AG08396 (cell line): ENCODE results near the gene KRT84.

Source experiments
- DNase-seq: peaks from one replicate; pipeline ENCODE4 v3.0.0; 2012; ENCODE audit warnings: low spot score, mixed read lengths

The KRT84 gene

DNA sequence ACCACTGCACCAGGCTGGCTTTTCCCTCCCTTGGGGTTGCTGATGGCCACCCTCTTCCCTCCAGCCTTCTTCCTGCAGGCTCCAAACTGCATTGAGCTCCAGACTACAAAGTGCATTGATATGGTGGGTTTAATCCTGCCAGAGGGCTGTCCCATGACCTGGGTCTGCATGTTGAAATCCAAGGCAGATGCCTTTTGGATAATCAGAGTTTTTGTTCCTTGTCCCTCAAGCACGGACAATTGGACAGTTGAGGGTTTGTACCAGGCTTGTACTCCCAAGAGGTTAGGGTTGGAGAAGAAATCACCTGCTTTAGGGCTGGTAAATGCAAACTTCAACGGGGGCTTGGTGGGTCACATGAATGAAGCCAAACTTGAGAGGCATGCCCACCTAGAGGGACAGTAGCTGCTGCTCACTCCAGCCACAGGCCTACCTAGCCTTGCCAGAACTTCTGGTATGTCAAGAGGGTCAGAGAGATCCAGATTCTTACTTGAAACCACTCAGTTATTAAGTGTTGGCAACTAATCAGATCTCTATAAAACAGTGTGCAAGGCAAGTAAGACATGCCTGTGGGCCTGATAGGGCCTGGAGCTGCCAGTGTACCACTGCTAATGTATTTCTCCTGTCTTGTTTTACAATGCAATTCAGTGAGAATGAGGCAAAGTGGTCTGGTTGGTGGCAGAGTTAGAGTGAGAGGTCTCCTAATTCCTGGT is 42.5 kb downstream of the KRT84 start:
- no peak for DNase-seq

DNA sequence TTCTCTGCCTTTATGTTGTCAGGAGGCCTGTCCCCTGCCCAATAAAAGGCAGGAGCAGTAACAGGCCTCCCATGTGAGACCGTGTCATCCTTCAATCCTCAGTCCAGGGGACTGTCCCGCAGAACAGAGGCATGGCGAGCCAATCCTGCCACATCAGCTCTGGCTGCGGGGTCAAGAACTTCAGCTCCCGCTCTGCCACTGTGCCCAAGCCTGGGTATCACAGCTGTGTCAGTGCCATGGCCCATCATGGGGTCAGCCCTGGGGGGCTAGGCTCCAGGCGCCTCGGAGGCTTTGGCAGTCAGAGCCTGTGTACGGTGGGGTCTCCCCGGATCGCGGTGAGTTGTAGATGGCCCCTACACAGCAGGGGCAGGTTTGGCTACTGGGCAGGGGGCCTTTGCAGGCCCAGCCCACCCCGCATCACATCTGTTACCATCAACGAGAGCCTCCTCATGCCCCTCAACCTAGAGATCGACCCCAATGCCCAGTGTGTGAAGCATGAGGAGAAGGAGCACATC is 44.3 kb downstream of the KRT84 start:
- DNase-seq: no peak

DNA sequence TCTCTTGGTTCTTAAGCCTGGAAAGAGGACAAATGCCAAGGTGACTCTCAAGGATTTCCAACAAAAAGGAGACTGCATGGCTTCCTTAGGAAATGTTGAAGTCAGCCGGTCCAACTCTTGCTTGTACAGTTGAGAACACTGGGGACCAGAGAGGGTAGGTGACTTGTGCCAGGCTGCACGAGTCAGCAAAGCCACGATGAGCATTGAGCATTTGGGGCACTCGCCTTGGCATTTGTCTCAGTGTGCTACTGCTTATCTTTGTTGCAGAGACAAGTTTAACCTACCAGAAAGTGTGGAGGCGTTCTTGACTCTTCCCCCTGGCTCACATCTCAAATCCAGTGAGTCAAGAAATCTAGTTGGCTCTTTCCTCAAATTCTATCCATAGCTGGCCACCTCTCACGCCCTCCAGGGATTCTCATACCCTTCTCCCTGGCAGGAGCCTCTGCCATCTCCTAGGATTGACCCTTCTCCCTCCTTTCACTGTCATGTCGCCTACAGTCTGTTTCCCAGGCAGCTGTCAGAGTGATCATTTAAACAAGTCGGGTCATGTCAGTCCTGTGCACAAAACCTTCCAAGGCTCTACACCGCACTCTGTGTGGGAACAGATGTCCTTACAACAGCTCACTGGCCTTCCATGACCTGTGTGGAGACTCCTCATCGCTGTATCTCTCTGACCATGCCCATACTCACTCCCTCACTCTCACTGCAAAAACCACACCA is 47.1 kb downstream of the KRT84 start:
- no peak for DNase-seq

DNA sequence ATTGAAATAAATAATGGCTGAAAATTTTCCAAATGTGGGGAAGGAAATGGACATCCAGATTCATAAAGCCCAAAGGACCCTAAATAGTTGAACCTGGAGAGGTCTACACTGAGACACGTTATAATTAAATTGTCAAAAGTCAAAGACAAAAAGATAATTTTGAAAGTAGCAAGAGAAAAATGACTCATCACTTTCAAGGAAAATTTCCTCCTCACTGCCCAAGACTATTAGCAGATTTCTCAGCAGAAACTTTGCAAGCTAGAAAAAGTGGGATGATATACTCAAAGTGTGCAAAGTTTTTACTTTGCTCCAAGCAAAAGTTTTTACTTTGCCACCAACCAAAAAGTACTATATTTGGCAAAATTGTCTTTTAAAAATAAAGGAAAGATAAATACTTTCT is 48.4 kb downstream of the KRT84 start:
- DNase-seq: no peak

DNA sequence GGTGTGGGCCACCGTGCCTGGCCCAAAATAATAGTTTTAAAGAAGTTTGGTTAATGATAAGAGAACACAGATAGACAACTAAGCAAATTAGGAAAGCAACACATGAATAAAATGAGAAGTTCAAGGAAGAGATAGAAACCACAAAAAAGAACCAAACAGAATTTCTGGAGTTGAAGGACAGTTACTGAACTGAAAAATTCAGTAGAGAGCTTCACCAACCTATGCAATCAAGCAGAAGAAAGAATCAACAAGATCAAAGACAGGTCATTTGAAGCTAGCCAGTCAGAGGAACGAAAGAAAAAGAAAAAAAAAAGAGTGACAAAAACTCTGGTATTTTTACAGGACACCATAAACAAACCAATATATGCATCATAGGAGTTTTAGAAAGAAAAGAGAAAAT is 48.8 kb downstream of the KRT84 start:
- DNase-seq: no peak

DNA sequence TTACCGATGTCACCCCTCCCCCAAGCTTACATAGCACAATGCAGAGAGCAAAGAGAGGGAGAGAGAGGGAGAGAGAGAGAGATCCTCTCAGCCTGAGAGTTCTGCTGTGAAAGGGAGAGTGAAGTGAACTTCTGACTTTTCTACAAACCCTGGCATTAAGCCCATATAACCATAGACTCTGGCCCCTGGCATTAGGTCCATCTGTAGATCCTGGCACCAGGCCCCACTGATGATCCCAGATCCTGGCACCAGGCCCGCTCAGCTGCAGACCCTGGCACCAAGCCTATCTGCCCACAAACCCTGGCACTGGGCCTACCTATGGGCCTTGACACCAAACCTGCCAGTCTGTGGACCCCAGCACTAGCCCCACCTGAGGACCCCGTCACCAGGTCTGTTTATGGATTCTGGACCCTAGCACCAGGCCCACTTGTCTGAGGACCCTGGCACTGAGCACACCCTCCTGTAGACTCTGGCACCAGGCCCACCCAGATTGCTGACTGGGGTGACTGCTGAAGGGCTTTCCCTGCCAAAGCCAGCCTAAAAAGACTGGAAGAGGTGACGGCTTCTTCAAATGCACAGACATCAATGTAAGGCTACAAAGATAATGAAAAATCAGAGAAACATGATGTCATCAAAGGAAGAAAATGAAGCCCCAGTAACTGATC is 49.7 kb downstream of the KRT84 start:
- no peak for DNase-seq

DNA sequence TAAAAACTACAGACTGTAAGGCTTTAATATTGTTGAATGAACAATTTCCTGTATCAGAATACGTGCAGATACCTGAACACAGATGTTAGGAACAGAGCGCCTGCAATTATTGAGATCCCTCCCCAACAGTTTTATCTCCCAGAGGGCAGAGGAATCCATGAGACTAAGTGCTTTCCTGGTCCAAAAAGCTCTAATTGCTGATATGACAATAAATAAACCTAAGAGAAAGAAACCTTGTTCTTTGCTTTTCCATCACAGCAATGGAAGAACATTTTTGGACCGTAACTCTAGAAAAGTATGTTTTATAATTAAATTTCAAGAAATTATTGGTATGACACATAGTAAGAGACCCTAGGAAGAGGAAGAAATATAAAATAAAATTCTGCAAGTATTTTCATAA is 51.3 kb downstream of the KRT84 start:
- no peak for DNase-seq

DNA sequence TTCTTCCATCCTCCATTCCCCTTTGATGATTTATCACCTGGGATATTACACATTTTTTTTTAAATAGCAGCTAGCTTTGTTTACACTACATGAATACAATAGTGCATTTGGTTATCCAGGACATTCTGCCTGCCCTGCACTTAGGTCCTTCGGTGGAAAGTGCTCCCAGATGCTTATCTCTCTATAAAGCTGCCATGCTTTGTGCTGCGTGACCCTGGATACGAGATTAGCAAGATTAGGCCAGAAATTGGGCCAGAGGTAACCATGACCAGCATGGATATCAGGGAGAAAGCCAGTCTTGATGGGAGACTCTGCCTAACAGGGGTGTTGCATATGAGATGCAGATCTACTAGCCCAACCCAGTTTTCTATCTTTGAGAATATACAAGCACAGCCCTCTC is 52.1 kb downstream of the KRT84 start:
- DNase-seq: no peak

DNA sequence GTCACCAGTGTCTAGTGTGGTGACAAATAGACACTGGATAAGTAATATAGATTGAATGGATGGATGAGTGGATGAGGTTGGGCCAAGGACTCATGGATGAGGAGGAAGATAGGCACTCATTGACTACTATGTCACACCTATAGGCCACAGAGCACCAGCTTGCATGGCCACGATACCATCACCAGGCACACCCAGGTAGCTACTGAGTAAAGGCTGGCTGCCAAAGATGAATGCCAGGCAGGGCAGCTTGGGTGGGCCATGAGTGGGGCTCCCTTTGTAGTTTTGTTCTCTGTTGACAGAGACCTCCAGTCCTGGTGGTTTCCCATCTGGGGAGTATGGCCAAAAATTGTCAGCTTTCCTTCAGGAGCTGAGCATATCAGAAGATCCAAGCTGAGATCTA is 53.1 kb downstream of the KRT84 start:
- no peak for DNase-seq

DNA sequence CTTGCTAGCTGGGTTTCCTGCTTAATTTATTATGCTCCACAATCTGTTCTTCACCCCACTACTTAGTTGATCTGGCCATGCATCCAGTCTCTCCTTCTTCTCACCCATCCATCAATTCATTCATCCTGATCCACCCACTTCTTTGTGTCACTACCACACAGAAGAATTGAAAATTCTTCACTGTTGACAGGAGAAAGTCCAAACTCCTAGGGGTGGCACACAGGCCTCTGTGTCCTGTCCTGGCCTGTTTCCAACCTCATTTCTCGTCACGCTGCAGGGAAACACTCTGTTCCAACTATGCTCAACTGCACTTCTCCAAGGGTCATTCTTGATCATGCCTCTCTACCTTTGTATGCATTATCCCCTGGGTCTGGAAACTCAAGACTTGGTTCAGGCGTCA is 53.6 kb downstream of the KRT84 start:
- no peak for DNase-seq

DNA sequence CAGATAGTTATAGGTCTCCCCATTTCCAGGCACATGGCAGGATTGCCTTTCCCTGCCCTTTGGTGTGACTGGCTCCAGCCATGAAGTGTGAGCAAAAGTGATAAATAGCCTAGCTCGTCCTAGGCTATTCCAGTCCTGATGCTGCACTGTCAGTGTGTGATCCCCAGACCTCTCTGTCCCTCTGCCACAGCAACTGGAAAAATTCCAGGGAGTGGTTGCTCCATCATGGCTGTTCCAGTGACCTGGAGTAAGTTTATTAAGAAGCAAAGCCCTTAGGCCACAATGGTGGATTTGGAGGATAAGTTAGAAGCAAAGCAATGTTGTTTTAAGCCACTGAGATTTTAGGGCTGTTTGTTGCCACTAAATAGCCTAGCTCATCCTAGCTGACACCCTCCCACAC is 54.4 kb downstream of the KRT84 start:
- DNase-seq: no peak

DNA sequence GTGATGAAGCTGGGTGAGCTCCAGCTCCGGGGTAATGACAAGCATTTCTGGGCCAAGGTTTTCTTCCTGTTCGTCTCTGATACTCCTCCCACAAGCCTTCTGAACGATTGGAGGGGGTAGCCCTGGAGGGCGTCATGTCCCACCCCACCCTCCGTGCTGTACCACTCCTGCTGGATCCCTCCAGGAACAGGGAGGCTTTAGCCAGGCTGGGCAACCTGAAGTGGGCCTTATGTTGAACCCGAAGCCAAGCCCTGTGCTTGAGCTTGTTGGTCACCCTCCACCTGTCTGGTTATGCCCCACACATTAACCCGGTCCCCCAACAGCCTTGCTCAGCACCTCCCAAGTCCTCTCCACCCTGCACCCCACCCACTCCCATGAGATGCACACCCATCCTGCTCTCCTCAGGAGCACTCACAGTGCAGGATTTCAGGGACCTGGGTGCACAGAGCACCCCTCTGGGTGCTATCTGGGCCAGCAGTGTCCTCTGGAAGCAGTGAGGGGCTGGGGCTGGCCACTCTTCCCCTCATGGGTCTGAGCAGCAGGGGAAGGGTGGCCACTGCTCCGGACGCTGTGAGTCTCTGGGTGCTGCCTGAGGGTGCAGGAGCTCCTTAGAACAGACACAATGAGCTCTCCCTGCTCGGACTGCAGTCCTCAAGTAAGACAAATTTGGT is 57.5 kb downstream of the KRT84 start:
- no peak for DNase-seq
